ENCODE results near the gene NFX1.
"Not testable (repeated sequence)": the region's sequence is repeated elsewhere in the genome, so short reads cannot be mapped to it uniquely, and the experiment has no call there.

DNA sequence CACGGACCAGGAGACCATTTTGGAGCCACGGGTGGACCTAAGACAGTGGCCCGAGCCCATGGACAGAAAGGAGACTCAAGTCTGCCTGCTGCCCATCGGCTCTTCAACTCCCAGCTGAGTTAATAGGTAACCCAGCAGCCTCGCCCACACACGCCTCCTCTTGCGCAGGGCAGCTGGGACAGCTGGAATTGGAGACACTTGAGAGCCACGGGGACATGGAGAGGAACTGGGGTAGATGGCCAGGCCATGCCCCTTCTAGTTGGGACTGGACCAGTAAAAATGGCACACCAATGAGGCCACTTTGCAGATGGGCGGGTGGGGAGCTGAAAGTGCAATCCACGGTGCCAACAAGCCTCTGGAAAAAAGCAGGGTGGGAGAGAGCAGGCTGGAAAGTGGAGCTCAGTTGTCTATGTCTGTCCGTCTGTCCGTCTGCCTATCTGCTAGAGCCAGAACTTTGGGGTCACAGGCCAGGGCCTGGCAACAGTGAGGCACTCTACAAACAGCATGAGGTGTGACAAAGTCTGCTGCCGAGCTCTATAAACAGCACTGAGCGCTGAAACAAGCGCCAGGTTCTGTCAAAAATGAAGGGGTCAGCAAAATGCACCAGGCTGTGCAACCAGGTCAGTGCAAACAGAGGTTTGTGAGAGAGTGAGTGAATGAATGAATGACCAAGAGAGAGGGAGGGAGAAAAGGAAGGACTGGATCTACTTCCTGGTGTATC lies 105.0 kb downstream of the NFX1 start:
- TF ChIP-seq, protein P1, sequence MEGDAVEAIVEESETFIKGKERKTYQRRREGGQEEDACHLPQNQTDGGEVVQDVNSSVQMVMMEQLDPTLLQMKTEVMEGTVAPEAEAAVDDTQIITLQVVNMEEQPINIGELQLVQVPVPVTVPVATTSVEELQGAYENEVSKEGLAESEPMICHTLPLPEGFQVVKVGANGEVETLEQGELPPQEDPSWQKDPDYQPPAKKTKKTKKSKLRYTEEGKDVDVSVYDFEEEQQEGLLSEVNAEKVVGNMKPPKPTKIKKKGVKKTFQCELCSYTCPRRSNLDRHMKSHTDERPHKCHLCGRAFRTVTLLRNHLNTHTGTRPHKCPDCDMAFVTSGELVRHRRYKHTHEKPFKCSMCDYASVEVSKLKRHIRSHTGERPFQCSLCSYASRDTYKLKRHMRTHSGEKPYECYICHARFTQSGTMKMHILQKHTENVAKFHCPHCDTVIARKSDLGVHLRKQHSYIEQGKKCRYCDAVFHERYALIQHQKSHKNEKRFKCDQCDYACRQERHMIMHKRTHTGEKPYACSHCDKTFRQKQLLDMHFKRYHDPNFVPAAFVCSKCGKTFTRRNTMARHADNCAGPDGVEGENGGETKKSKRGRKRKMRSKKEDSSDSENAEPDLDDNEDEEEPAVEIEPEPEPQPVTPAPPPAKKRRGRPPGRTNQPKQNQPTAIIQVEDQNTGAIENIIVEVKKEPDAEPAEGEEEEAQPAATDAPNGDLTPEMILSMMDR (conservative IDR thresholded peaks at IDR 0.05; ENCODE audit: low read depth, low read length) = not testable (repeated sequence)
- not testable (repeated sequence) for TF ChIP-seq EZH2phosphoT487 (IDR thresholded peaks at IDR 0.05; ENCODE audit: borderline replicate concordance, low read length)
